GM19395 (cell line): Measurements from ENCODE around the gene STON2.
"Not testable (repeated sequence)": the region's sequence is repeated elsewhere in the genome, so short reads cannot be mapped to it uniquely, and the experiment has no call there.

ENCODE experiments used
- ATAC-seq: cut with Tn5 transposase; IDR thresholded peaks from one replicate; pipeline ENCODE4 v1.9.1; 2021; ENCODE audit warnings: mild to moderate bottlenecking, moderate library complexity; ENCODE audit not compliant: unreplicated experiment

The STON2 gene, protein sequence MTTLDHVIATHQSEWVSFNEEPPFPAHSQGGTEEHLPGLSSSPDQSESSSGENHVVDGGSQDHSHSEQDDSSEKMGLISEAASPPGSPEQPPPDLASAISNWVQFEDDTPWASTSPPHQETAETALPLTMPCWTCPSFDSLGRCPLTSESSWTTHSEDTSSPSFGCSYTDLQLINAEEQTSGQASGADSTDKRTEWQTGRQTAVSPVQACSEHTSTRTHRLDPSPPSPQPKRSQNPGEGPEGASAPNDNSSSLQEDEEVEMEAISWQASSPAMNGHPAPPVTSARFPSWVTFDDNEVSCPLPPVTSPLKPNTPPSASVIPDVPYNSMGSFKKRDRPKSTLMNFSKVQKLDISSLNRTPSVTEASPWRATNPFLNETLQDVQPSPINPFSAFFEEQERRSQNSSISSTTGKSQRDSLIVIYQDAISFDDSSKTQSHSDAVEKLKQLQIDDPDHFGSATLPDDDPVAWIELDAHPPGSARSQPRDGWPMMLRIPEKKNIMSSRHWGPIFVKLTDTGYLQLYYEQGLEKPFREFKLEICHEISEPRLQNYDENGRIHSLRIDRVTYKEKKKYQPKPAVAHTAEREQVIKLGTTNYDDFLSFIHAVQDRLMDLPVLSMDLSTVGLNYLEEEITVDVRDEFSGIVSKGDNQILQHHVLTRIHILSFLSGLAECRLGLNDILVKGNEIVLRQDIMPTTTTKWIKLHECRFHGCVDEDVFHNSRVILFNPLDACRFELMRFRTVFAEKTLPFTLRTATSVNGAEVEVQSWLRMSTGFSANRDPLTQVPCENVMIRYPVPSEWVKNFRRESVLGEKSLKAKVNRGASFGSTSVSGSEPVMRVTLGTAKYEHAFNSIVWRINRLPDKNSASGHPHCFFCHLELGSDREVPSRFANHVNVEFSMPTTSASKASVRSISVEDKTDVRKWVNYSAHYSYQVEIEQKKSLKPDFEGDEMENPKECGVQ

DNA sequence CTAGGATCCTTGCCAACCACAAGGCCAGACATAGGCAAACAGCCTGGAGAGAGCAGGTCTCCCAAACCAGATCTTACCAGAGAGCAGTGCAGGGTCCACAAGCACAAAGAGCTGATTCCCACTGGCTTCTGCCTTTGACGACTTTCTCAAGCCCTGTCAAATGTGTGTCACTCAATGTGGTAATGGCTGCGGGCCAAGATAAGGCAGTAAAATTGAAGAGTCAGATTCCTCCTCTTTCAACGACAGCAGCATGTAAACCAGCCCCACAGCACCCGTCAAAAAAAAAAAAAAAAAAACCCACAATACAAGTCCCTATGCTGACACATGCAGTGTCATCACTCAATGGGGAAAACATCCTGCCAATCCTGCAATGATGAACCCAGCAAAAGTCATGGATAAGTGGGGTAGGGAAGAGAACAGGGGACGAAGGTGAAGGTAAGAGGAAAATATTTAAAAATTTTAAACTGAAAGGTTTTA lies at the start of gene STON2:
STON2 (minus strand) TSS at position 123 of the 477 bp plus-strand sequence. CDS start 1,942 bp downstream, outside the sequence.
- no peak for ATAC-seq

DNA sequence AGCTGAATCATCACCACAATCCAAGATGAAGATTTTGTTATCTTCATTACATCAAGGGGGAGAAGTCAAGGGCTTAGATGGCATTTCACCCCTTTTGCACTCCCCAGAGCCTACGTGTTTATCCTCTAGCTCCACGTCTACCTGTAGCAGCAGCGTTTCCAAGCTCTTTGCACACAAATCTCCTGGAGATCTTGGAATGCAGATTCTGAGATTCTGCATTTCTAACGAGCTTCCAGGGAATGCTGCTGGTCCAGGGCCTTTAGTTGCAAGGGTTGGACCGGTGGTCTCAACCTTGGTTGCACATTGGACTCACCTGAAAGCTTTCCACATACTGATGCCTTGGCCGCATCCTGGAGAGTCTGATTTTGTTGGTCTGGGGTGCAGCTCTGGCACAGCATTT lies 49.5 kb upstream of the STON2 start:
- ATAC-seq, result no peak

DNA sequence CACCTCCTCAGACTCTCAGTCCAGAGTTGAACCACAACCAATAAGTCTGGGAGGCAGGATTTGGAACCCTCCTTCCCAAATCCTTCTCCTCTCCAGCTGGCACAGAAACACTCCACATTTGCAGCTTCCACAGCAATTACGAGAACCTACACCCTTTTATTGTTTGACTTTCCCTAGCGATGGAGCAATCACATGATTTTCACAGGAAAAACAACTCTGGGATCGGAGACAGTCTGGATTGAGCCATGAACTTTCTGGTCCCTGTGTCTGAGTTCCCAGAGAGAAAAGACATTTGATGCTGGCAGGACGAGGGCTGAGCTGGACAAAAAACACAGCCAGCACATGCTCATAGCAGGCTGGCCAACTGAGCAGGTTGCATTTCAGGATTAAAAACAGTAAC lies 49.0 kb upstream of the STON2 start:
- no peak for ATAC-seq

DNA sequence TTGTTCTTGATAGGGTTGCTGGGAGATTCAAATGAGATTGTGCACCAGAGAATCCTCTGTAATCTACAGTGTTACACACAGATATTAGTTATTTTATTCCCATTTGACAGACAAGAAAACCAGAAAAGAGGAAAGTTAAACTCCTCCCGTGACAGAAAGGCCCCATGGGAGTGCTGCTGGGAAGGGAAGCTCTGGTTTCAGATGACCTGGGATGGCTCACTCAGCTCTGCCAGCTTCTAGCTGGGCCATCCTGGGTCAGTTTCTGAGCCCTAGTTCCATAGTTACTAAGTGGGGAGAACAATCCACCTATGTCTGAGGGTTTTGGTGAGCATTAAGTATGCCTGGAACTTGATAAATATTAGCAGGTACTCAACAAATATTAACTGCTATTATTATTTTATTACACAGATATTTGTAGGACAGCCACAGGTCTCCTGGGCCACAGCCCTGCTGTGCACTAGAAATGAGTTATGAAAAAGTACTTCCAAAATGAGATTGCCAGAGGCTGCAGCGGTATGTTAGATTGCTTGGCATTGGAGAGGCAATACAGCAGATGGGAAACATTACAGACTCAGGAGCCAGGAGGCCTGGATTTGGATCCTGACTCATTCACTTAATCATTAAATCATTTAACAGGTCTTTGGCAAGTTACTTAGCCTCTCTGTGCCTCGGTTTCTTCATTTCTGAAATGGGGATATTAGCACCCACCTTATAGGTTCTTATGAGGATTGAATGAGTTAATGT lies 47.1 kb upstream of the STON2 start:
- ATAC-seq, result no peak

DNA sequence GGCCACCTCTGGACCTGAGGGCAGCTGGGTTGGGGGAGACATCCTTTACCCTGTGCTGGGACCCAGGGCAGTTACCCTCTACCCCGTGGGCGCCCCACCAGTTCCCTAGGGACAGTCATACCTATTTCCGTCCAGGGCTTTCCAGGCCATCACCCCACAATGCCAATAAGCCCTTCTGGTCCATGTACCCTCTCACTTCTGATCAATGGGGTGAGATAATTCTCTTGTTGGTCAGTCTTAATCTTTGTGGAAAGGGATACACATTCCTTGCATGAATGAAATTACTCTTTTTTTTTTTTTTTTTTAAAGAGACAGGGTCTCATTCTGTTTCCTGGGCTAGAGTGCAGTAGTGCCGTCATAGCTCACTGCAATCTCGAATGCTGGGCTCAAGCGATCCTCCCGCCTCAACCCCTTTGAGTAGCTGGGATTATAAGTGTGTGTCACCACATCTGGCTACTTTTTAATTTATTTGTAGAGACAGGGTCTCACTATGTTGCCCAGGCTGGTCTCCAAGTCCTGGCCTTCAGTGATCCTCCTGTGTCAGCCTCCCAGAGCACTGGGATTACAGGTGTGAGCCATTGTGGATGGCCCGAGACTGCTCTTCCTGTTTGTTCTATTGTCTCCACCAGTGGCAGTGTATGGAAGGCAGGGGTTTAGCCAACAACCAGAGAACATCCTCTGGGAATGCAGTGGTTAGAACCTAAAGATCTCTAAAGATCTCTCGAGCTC lies 46.3 kb upstream of the STON2 start:
- ATAC-seq, result no peak

DNA sequence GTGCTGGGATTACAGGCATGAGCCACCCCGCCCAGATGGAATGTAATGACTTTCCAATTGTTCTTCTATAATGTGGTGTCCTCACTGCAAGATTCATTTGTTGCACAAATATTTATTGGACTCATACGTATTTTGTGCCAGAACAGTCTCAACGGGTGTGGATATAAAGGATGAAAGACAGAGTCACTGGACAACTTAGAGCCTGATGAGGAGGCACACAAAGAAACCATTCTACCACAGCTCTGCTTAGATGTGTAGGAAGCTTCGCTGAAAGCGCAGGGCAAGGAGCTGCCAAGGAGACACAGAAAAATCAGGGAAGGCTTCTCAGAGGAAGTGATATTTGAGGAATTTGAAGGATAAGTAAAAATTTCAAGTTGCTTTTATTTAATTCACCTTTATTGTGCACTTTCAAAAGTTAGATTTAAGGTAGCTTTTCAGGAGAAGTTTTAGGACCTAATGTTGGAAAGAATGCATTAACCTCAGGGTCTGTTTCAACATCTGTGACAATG lies 41.6 kb upstream of the STON2 start:
- no peak for ATAC-seq

DNA sequence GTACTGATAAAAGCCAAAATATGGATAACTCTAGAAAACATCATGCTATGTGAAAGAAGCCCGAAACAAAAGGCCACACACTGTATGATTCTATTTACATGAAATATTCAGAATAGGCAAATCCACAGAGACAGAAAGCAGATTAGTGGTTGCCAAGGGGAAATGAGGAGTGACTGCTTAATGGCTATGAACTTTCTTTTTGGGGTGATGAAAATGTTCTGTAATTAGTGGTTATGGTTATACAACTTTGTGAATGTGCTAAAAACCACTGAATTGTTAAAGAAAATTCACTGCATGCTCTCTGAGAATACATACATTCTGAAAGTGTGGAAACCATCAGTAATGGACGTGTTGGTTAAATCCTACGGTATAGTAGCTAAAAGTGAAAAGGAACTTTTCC lies 39.9 kb upstream of the STON2 start:
- ATAC-seq, result no peak

DNA sequence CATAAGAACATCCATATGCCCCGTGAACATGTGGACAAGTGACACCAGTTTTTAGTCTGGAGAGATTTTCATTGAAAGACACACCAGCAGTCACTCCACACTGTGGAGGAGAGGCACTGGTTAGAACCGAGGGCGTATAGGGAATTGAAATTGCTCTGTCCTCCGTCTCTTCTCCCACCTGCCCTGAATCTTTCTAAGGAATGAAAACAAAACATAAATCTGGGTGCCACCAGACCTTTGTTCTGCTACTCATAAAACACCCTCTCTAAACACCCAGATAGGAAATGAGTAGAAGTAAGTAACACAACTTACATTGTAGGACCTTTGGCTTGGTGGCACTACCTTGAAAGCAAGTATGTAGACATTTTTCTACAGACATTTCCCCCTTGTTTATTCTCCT lies 37.1 kb upstream of the STON2 start:
- ATAC-seq, result no peak

DNA sequence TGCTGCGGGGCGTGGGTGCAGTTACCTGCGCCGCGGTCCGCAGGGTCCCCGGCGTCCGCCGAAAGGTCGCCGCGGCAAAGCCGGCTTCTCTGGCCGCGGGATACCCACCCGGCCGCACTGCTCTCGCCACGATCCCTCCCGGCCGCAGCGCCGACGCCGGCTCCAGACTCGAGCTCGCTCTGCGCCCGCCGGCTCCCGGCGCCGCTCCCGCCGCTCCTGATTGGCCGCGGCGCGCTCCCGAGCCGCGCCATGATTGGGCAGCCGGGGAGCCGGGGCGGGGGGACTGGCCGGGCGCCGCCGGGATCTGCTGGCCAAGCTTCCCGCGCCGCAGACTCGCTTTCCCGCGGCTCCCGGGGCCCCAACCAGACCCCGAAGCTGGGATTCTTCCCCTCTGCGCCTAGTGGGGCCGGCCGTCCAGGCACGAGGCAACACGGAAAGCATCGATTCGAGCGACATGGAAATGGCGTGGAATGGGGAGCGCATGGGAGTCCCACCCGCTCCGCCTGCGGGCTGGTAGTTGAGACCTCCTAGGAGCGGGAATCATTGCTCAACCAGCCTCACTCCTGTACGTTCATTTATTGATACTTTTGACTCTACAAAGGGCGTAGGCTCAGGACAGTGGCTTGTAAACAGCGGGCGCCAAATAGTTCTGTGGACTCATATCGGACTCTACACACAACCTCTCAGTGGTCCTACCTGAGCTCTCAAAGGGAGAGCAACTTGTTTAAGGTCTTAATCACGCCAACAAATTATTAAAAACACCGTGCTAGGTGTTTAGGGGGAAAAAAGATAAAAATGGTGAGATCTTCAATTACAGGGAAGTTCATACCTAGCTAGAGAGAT lies 36.4 kb upstream of the STON2 start:
- peak; percentile 84 for ATAC-seq

DNA sequence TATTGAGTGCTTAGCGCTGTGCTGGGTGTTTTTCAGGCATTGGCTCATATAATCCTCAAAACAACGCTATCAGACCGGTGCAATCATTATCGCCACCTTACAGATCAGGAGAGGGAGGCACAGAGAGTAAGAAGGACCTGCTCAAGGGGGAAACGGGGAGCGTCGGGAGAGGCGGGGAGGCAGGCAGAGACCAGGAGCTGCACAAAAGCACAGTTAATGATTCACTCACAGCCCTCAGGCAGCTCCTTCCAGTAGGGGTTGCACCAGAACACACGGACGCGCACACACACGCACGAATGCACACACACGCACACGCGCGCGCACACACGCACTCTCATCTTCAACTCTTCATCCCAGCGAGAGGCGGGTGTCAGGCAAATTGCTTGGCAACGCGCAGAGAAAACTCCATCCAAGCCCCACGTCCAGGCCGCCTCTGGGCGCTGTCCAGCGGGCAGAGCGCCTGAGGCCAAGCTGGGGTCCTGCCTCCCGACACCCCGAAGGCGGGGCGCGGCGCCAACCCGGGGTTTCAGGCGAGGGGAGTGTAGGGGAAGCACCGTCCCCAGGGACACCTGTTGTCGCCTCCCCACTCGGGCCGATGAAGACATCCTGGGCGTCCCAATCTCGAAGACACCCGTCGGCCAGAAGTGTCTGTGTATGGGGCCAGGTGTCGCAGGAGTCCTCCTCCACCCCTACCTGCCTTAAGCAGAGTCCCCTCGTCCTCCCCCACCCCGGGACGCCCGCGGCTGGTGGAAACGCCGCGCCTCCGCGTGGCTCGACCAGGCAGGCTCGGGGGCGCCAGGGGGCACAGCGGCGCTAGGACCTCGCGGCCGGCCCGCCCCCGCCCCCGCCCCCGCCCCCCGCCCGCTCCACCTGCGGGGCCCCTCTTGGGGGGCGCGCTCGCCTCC lies 35.5 kb upstream of the STON2 start:
- ATAC-seq, result peak; percentile 49

DNA sequence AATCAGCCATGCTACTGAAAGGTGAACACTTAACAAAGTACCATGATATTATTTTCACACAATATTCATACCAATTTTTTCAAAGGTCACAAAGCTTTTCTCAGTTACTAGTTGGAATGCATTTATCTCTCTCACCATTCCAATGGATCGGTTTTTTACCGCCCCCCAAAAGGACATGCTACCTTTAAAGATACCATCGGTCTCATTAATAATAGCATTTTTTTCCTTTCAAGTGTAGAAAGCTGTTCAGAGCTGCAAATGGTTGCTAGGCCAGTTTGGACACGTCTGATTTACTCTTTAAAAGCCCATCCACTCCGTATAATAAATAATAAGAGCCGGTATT lies 34.9 kb upstream of the STON2 start:
- no peak for ATAC-seq

DNA sequence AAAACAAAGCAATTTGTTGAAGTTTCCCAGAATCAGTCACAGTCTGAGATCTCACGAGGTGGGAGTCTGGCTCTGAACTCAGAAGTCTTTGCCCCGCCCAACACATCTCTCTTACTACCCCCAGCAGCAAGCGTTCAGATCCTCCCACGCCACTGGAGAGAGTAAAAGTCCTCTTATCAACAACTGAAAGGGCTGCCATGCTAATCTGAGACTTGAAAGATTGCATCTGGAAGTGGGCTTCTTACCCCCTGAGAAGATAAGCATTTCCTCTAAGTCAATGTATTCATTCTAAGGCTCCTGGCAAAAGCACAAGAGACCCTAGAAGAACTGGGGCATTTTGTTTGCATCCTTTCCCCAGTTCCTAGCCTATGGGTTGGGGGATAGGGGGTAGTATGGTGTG lies 34.1 kb upstream of the STON2 start:
- ATAC-seq, result no peak

DNA sequence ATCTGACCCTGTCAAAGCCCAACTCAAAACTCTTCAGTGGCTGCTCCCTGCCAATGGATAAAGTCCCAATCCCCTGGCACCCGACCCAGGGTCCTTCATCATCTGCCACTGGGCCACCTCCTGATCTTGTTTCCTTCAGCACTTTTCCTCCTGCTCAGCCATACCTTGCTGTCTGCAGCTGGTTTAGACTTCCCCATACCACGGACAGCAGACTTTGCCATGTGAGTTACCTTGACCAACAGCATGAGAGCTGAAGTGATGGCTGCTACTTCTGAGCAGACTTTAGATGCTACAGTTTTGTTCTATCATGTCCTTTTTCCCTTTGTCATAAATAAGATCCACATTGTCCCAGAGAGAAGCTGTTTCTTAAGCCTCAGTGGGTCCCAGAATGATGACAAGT lies 33.3 kb upstream of the STON2 start:
- no peak for ATAC-seq

DNA sequence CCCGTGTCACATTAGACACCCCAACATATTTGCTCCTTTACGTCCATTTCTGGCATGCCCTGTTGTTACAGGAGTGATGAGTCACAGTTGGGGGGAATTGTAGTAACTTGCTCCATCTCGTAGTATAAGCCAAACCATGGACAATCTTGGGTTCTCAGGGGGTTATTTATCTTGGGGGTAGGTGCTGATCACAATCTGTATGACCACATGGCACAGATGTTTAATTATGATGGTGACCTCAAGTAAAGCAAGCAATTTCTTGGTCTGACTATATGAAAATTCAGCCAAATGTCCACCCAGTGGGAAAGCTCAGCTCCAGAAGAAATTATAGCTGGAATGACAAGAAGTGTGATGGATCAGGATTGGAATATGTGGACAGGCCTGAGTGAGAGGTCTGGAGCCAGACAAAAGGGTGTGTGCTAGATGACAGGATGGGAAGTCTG lies 32.1 kb upstream of the STON2 start:
- ATAC-seq, result no peak

DNA sequence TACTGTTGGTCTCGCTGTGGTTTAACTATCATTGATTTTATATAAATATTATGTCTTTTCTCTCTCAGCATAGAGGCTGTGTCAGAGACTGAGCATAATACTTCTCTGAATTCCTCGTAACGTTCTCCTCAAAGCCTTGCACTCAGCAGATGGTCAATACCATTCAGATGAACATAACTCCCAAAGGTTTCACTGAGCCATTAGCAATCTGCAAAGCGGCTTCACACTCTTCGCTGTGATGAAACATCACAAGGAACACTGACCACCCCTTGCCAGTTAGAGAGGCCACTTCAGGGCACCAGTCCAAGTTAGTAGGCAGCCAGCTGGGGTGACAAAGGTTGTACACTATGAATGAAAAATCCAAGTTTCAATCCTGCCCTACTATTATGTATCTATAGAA lies 30.1 kb upstream of the STON2 start:
- ATAC-seq, result no peak

DNA sequence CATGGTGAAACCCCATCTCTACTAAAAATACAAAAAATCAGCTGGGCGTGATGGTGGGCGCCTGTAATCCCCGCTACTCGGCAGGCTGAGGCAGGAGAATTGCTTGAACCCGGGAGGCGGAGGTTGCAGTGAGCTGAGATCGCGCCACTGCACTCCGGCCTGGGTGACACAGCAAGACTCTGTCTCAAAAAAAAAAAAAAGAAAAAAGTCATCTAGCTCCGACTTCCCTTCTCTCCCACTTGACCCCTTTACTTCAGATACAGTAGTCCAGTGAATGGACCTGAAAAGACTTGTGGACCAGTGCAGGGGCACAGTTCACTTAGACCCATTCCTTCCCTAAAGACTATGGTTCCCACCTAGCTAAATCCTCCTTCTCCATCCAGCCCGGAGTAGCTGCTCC lies 29.6 kb upstream of the STON2 start:
- ATAC-seq, result not testable (repeated sequence)

DNA sequence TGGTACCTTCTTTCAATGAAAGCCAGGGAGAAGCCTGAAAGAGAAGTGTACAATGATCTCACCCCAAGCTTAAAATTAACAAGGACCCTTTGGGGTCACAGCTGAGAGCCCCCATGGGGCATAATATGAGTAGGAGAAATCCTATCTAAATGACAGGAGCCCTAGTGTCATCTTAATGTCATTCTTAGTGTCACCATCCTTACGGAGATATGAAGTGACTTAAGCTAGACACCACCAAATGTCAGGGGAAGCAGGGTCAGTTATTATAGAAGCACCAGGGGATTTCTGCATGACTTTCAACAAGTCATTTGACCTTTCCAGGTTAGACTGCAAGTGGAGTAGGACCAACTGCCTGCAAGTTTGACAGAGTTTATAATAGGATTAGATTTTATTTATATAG lies 28.9 kb upstream of the STON2 start:
- ATAC-seq, result no peak

DNA sequence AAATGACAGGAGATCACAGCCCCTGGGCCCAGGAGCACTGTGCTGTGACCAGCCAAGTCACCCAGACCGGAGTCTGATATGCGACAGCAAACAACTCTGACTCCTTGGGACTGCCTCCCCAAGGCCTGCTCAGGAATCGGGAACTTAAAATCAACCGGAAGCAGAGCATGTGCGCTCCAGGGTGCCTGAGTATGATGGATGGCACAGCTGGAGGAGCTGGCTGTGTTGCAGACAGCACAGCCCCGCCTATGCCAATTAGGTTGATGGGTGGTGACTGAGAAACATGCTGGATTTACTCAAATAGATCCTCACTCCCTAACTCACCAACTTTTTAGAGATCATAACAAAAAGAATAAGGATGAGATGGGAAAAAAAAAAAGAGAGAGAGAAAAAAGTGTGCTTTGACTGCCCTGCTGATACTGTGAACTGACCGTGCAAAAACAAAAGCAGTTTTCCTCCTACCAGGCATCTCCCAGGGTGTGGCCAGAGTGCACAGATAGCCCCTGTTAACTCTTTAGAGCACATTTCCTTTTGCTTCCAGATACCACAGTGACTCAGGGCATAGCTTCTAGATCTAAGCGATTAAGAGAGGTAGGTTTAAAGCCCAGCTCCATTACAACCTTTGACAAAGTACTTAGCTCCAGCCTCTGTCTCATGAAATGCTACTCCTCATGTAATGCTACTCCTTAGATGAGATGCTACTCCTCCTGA lies 27.4 kb upstream of the STON2 start:
- no peak for ATAC-seq
